Stimulated activated CD4-positive, alpha-beta T cell treated with anti-CD3 and anti-CD28 coated beads, TNF-alpha, amount 100 ng/mL, for 24 hours (primary cell): ENCODE results near the gene INTS1.

Source experiments
- DNase-seq, 3 experiments: peaks; one replicate each; pipeline ENCODE4 v3.0.0-alpha.2; 2020; ENCODE audit warnings: low read depth in 3 of 3

Gene INTS1

DNA sequence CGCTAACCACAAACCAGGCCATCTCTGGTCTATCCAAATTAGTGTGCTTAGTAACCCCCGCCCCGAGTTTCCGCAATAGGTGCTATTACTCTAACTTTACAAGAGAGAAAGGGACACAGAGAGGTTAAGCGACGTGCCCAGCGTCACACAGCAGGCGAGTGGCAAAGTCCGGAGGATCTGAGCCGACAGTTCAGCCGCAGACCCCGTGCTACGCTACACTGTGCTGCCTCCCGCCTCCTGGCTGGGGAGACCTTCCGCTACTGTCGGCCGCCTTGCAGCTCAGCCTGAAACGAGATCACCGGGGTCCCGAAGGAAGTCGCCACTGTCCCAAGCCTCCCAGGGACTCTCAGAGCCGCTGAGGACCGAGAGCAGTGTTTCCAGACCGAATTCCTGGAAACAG lies 799 bp downstream of the INTS1 start:
- DNase-seq: no peak

GRCh38 chr7:1502845-1503244 lies 1.3 kb downstream of the INTS1 start:
- DNase-seq: no peak

DNA sequence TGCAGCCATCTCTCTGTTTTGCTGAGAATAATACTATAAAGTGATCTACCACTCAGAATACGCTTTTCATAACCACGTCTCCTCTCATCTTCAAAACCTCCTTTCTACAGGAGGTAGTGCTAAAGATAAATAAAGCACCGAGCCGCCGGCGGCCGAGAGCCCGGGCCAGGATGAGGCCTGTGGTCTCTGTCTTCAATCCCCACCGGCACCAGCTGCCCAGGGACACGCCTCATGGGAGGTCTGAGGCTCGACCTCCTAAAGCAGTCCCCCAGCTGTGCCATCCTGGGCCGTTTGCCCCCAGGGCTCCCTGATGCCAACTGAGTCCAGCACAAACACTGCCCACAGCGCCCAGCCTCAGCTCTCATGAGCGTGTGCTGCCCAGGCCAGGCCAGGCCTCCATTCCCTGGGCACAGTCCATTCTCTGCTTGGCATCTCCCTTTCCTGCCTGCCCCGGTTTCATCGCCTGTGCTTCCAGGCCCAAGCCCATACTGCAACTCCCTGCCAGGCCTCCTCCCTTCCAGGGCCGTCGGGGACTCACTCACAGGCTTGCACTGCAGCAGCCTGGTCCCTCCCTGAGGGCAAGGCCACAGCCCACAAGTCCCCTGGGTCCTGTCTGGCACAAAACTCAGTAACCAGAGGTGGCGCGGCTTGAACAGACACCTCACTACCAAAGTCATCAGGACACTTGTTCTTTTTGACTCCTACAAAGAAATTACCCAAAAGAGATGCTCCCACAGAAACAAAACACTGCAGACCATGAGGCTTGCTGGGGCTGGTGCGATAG lies 2.5 kb downstream of the INTS1 start:
- DNase-seq: no peak

- DNase-seq: no peak
Measured at GRCh38 chr7:1500064-1500807, 4.0 kb downstream of the INTS1 start.

DNA sequence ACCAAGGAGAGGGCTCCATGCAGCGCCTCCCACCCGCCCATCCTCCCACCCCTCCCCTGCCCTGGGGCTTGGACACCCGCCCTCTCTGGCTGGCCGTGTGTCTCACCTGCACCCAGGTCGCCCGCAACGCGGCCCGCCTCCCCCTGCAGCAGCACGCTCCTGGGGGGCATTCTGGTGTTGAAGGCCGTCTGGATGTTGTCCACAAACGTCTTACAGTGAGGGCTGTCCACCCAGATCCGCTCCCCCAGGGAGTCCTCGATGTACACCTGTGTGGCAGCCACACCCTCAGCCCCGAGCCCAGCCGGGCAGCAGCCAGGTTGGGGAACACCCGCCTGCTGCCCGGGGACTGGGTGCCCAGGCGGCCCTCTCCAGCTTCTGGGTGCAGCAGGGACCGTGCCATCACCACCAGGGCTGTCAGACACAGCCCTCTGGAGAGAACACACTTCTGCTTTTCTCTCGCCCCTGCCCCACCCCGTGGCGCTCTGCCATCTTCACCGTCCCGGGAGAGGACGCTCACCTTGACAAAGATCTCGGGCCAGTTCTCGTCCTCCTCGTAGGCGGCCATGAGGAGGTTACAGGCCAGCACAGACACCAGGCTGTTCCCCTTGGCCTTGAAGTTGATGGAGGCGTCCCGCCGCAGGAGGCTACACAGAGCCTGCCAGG lies 4.7 kb downstream of the INTS1 start:
- no peak for DNase-seq

- no peak for DNase-seq
Measured at GRCh38 chr7:1498370-1499305, 5.6 kb downstream of the INTS1 start.

GRCh38 chr7:1497293-1497927 lies 6.8 kb downstream of the INTS1 start:
- DNase-seq: no peak

DNA sequence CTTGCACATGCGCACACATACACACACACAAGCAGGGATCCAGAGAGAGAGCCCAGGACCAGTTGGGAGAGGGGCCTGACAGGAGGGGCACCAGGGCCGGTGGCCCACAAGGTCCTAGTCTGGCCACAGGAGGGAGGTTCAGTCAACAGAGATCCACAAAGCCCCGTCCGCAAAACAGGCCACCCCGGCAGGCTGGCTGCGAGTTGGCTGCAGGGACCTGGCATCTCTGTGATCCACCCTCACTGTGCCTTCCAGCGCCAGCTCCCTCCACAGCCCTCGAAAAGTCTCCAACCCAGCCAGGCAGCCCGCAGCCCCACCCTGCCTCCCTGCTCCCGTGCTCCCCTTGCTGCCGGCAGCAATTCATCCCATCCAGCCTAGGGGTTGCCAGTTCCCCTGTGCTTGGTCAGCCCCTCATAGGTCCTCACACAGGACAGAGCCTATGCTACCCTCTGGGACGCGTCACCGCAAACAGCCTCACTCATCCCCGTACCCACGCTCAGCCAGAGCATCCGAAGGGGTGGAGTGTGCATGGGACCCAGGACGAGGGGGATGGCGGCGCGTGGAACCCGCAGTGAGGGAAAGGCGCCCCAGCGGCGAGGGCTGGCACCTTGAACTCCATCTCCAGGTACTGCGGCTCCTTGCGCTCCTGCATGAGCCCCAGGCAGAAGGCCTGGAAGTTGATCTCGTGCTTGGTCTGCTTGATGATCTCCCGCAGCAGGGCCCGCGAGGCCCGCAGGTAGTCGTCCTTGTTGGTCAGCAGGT lies 7.5 kb downstream of the INTS1 start:
- no peak for DNase-seq

DNA sequence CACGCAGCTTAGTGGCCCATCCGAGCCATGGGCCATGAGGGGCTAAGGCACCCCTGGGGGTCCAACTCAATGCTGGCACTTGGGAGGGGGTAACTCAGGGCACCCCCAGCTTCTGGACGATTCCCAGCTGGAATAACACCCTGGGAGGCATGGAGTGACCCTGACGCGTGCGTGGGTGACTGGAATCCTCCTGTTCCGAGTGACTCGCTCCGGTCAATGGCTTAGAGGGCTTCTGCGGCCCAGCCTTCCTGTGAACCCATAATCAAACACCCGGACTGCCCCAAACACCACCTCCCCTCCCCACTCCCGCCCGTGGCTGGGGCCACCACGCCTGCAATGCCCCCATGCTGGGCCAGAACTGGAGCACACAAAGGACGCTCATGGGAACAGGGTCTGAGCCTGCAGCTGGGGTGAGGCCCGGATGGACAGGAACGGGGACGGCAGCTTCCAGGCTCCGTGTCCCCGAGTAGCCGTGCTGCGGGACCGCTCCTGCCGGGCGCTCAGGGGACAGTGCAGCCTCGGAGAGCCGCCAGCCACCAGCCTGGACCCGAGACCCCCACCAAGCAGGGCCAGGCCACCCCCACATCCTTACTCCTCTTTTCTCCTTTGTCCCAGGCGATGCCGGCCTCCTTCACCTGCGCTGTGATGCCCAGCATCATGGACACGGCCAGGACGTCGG lies 8.5 kb downstream of the INTS1 start:
- DNase-seq: no peak

DNA sequence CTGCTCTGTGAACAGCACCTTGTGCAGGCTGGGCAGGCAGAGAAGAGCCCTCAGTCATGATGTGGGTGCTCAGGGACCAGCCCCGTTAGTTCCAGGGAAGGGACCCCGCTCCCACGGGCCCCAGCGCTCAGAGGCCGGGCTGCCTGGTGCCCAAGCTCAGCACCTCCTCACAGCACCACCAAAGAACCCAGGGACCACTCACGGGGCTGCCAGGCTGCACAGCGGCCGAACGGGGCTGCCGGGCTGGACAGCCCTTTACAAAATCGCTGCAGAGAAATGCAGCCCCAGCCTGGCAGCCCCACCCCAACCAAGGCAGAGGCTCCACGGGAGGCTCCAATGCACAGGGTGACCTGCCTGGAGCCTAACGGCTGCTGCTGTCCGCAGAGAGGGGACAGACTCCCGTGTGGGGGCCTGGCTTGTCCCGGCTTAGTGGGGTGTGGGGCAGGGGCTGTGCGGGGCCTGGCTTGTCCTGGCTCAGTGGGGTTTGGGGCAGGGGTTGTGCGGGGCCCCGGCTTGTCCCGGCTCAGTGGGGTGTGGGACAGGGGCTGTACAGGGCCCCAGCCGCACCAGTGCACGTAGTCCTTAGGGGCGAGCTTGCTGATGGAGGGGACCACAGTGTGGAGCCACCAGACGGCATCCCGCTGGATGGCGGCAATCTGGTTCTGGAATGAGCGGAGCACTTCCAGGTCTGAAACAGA lies 9.2 kb downstream of the INTS1 start:
- no peak for DNase-seq

- no peak for DNase-seq
Measured at GRCh38 chr7:1494447-1494846, 9.7 kb downstream of the INTS1 start.

- DNase-seq: no peak
Measured at GRCh38 chr7:1493571-1493970, 10.6 kb downstream of the INTS1 start.

- DNase-seq: no peak
Measured at GRCh38 chr7:1493129-1493528, 11.1 kb downstream of the INTS1 start.

- DNase-seq: no peak
Measured at GRCh38 chr7:1492640-1493039, 11.5 kb downstream of the INTS1 start.

DNA sequence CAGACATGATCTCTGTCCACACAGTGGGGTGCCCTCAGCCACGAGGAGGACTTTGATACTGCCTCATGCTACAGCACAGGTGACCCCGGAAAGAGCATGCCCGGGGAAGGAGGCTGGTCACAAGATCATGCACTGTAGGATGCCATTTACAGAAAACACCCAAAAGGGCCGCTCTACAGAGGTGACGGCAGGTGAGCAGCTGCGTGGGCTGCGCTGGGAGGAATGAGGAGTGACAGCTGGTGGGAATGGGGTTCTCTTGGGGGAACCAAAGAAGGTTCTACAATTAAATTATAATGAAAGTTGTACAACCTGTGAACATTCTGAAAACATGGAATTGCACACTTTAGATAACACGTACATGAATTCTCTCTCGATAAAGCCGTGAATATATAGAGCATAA lies 12.0 kb downstream of the INTS1 start:
- no peak for DNase-seq

- DNase-seq: no peak
Measured at GRCh38 chr7:1490837-1491236, 13.4 kb downstream of the INTS1 start.

- DNase-seq: no peak
Measured at GRCh38 chr7:1489336-1489735, 14.9 kb downstream of the INTS1 start.

GRCh38 chr7:1488016-1488415 lies 16.2 kb downstream of the INTS1 start:
- no peak for DNase-seq

DNA sequence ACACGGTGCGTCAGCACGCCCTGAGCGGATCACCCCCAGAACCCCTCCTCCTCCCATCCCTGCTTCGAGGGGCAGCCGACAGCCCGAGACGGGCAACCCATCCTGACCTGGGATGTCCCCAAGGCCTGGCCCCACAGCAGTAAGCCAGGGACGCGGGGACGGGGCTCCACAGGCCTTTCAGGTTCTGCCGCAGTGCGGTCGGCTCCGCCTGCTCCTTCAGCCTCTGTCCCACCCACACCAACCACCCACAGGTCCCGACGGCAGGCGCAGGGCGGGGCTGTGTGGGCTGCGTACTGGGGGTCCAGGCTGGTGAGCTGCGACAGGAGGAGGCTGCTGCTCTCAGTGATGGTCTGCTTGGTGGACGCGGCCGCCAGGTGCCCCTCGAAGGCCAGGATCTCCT lies 16.7 kb downstream of the INTS1 start:
- DNase-seq: no peak
